Loucy (cell line): ENCODE data around the gene WDR35.

Source experiments
- H2AFZ ChIP-seq: fragments of 200-600 bp; sonication (generic); 2 replicates; pipeline ENCODE4 v1.6.0; 2016; ENCODE audit warnings: antibody characterized with exemption, mild to moderate bottlenecking, low read length, moderate library complexity
- H3F3A ChIP-seq: fragments of 200-600 bp; 2 replicates; pipeline ENCODE4 v1.6.0; 2016; ENCODE audit warnings: antibody characterized with exemption, low read depth, mild to moderate bottlenecking
- H3K27me3 ChIP-seq: fragments of 200-600 bp; sonication (generic); 2 replicates; pipeline ENCODE4 v1.6.1; 2014; ENCODE audit warnings: low read length, mild to moderate bottlenecking; ENCODE audit not compliant: insufficient read depth, poor library complexity, severe bottlenecking
- H3K36me3 ChIP-seq: fragments of 200-600 bp; sonication (generic); 2 replicates; pipeline ENCODE4 v1.6.1; 2016; ENCODE audit warnings: low read length; ENCODE audit not compliant: insufficient read depth
- H3K4me1 ChIP-seq: fragments of 200-600 bp; sonication (generic); 2 replicates; pipeline ENCODE4 v1.5.1; 2014; ENCODE audit warnings: low read length, mild to moderate bottlenecking; ENCODE audit not compliant: insufficient read depth, poor library complexity, severe bottlenecking
- H3K4me2 ChIP-seq: fragments of 200-600 bp; sonication (generic); 2 replicates; pipeline ENCODE4 v1.6.0; 2014; ENCODE audit warnings: antibody characterized with exemption, low read length, low read depth, mild to moderate bottlenecking; ENCODE audit not compliant: poor library complexity, severe bottlenecking
- H3K4me3 ChIP-seq: fragments of 200-600 bp; sonication (generic); 2 replicates; pipeline ENCODE4 v1.5.1; 2014; ENCODE audit warnings: low read length, mild to moderate bottlenecking, mixed read lengths; ENCODE audit not compliant: poor library complexity, severe bottlenecking
- H3K79me2 ChIP-seq: fragments of 200-600 bp; sonication (generic); 2 replicates; pipeline ENCODE4 v1.6.1; 2014; ENCODE audit warnings: low read length; ENCODE audit not compliant: insufficient read depth
- H3K9ac ChIP-seq: fragments of 200-600 bp; sonication (generic); 2 replicates; pipeline ENCODE4 v1.6.0; 2014; ENCODE audit warnings: mild to moderate bottlenecking, low read depth, low read length, moderate library complexity; ENCODE audit not compliant: poor library complexity, severe bottlenecking
- H3K9me2 ChIP-seq: fragments of 200-600 bp; sonication (generic); replicated peaks from 2 replicates; pipeline ENCODE4 v1.6.1; 2016; ENCODE audit warnings: low read depth, low read length, mixed read lengths
- H3K9me3 ChIP-seq: fragments of 200-600 bp; sonication (generic); 2 replicates; pipeline ENCODE4 v1.6.1; 2014; ENCODE audit warnings: mild to moderate bottlenecking, antibody characterized with exemption, low read length, low read depth; ENCODE audit not compliant: insufficient read depth
- H4K20me1 ChIP-seq: fragments of 200-600 bp; sonication (generic); 2 replicates; pipeline ENCODE4 v1.6.0; 2014; ENCODE audit warnings: antibody characterized with exemption, low read length, mild to moderate bottlenecking; ENCODE audit not compliant: insufficient read depth, poor library complexity, severe bottlenecking
- EZH2phosphoT487 ChIP-seq: fragments of 200-600 bp; IDR thresholded peaks from 2 replicates; pipeline ENCODE4 v1.6.1; 2018; ENCODE audit warnings: antibody characterized with exemption, mild to moderate bottlenecking, moderate library complexity, borderline replicate concordance
- TF ChIP-seq, protein P1 (sequence below): fragments of 200-600 bp; sonication (generic); conservative IDR thresholded peaks from 2 replicates; pipeline ENCODE4 v1.5.1; 2014; ENCODE audit warnings: mild to moderate bottlenecking, antibody characterized with exemption, low read length

WDR35 gene

GRCh38 chr2:19982268-19982667 lies 7.6 kb downstream of the WDR35 start:
- TF ChIP-seq EZH2phosphoT487: no peak
- TF ChIP-seq, protein P1, sequence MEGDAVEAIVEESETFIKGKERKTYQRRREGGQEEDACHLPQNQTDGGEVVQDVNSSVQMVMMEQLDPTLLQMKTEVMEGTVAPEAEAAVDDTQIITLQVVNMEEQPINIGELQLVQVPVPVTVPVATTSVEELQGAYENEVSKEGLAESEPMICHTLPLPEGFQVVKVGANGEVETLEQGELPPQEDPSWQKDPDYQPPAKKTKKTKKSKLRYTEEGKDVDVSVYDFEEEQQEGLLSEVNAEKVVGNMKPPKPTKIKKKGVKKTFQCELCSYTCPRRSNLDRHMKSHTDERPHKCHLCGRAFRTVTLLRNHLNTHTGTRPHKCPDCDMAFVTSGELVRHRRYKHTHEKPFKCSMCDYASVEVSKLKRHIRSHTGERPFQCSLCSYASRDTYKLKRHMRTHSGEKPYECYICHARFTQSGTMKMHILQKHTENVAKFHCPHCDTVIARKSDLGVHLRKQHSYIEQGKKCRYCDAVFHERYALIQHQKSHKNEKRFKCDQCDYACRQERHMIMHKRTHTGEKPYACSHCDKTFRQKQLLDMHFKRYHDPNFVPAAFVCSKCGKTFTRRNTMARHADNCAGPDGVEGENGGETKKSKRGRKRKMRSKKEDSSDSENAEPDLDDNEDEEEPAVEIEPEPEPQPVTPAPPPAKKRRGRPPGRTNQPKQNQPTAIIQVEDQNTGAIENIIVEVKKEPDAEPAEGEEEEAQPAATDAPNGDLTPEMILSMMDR: no peak
- peaks cover 20% of the 10 kb centered on the region for H3K4me1 ChIP-seq
- no peak overlapping the region for H3K9ac ChIP-seq
- no peaks in the 10 kb centered on the region for H3K9me2 ChIP-seq
- H3K4me2 ChIP-seq: no peak overlapping the region
- H4K20me1 ChIP-seq: no peaks in the 10 kb centered on the region
- no peaks in the 10 kb centered on the region for H3K9me3 ChIP-seq
- H3F3A ChIP-seq: no peaks in the 10 kb centered on the region
- no peak overlapping the region for H3K4me3 ChIP-seq
- H3K79me2 ChIP-seq: no peaks in the 10 kb centered on the region
- H3K36me3 ChIP-seq: no peaks in the 10 kb centered on the region
- no peak overlapping the region for H2AFZ ChIP-seq
- H3K27me3 ChIP-seq: no peaks in the 10 kb centered on the region

- Histone ChIP-seq H4K20me1 (no peaks in the 10 kb centered on the region), H3F3A (no peaks in the 10 kb centered on the region), H3K27me3 (no peaks in the 10 kb centered on the region), H3K4me2 (peak overlapping the region; percentile 22), H3K79me2 (no peaks in the 10 kb centered on the region), H2AFZ (no peak overlapping the region), H3K4me1 (peaks cover 20% of the 10 kb centered on the region), H3K9me3 (no peaks in the 10 kb centered on the region), H3K36me3 (no peaks in the 10 kb centered on the region), H3K9me2 (no peaks in the 10 kb centered on the region), H3K9ac (no peak overlapping the region), H3K4me3 (no peak overlapping the region)
- no peak for TF ChIP-seq EZH2phosphoT487
- TF ChIP-seq, protein P1: no peak
These were observed 10.0 kb downstream of the WDR35 start for GRCh38 chr2:19979932-19980331.

- H3K36me3 ChIP-seq: no peaks in the 10 kb centered on the region
- H3K4me3 ChIP-seq: no peak overlapping the region
- no peak overlapping the region for H2AFZ ChIP-seq
- H3K9me3 ChIP-seq: no peaks in the 10 kb centered on the region
- peaks cover 31% of the 10 kb centered on the region for H3K4me1 ChIP-seq
- no peak for TF ChIP-seq EZH2phosphoT487
- TF ChIP-seq, protein P1: no peak
- peaks cover 5% of the 10 kb centered on the region; the same call in 1 of the 2 replicates for H3F3A ChIP-seq
- no peaks in the 10 kb centered on the region for H3K27me3 ChIP-seq
- no peaks in the 10 kb centered on the region for H3K9me2 ChIP-seq
- H3K9ac ChIP-seq: no peak overlapping the region
- no peak overlapping the region for H3K4me2 ChIP-seq
- H4K20me1 ChIP-seq: no peaks in the 10 kb centered on the region
- no peaks in the 10 kb centered on the region for H3K79me2 ChIP-seq
These were observed 16.4 kb downstream of the WDR35 start for GRCh38 chr2:19973466-19973865.
